Keratinocyte (primary cell): Measurements from ENCODE around the gene GANC. TPM values are rescaled to one million over a fixed set of nuclear protein-coding genes. Genes with fewer than 3 reads are reported as not detected.

ENCODE experiments used
- DNase-seq: peaks from one replicate; pipeline ENCODE4 v3.0.0-alpha.2; 2011; ENCODE audit warnings: low read depth, missing footprints, low spot score
- FAIRE-seq: peaks from 2 replicates; lab custom pipeline; 2011; peaks lifted over from hg19 to GRCh38; lab: Jason Lieb, UNC
- H2AFZ ChIP-seq: 2 replicates; pipeline ENCODE4 v1.6.0; 2012; ENCODE audit warnings: low read length, control low read depth, inconsistent platforms; ENCODE audit not compliant: control insufficient read depth
- H3K27ac ChIP-seq: 2 replicates; pipeline ENCODE4 v1.5.1; 2011; ENCODE audit warnings: low read length; ENCODE audit not compliant: control insufficient read depth, insufficient read depth
- H3K27me3 ChIP-seq: 3 replicates; pipeline ENCODE4 v1.6.0; 2011; ENCODE audit warnings: low read length; ENCODE audit not compliant: control insufficient read depth, insufficient read depth; ENCODE audit errors: extremely low read depth
- H3K36me3 ChIP-seq, 2 experiments: 2 replicates in 1 of 2; 3 replicates in 1 of 2; pipeline ENCODE4 v1.5.1; 2011; ENCODE audit warnings: low read length in 2 of 2, mild to moderate bottlenecking in 1 of 2; ENCODE audit not compliant: control insufficient read depth in 2 of 2, insufficient read depth in 2 of 2; ENCODE audit errors: extremely low read depth in 1 of 2
- H3K4me1 ChIP-seq: 3 replicates; pipeline ENCODE4 v1.5.1; 2011; ENCODE audit warnings: low read length; ENCODE audit not compliant: control insufficient read depth, insufficient read depth; ENCODE audit errors: extremely low read depth
- H3K4me2 ChIP-seq: 3 replicates; pipeline ENCODE4 v1.6.0; 2011; ENCODE audit warnings: low read depth, low read length; ENCODE audit not compliant: control insufficient read depth, insufficient read depth; ENCODE audit errors: extremely low read depth
- H3K4me3 ChIP-seq, 3 experiments: fragments of 200-600 bp in 1 of 3; sonication (generic) in 1 of 3; 2 replicates in 2 of 3; 3 replicates in 1 of 3; pipeline ENCODE4 v1.5.1; 2011 to 2016; ENCODE audit warnings: low read length in 3 of 3, mild to moderate bottlenecking in 3 of 3, control low read depth in 2 of 3, inconsistent platforms in 1 of 3, low read depth in 1 of 3, mixed read lengths in 1 of 3, mixed run types in 1 of 3, moderate library complexity in 1 of 3; ENCODE audit not compliant: control insufficient read depth in 2 of 3, insufficient read depth in 2 of 3; ENCODE audit errors: extremely low read depth in 1 of 3
- H3K79me2 ChIP-seq: 2 replicates; pipeline ENCODE4 v1.6.0; 2012; ENCODE audit warnings: low read length; ENCODE audit not compliant: control insufficient read depth, insufficient read depth
- H3K9ac ChIP-seq: 3 replicates; pipeline ENCODE4 v1.6.0; 2011; ENCODE audit warnings: low read length; ENCODE audit not compliant: control insufficient read depth, insufficient read depth; ENCODE audit errors: extremely low read depth
- H3K9me1 ChIP-seq: 3 replicates; pipeline ENCODE4 v1.6.0; 2011; ENCODE audit warnings: low read length; ENCODE audit not compliant: control insufficient read depth, insufficient read depth; ENCODE audit errors: extremely low read depth
- H3K9me3 ChIP-seq: 2 replicates; pipeline ENCODE4 v1.5.1; 2012; ENCODE audit warnings: low read depth, low read length; ENCODE audit not compliant: control insufficient read depth
- H4K20me1 ChIP-seq: 3 replicates; pipeline ENCODE4 v1.6.0; 2011; ENCODE audit warnings: low read length; ENCODE audit not compliant: control insufficient read depth, insufficient read depth; ENCODE audit errors: extremely low read depth
- EZH2 ChIP-seq: IDR thresholded peaks from one replicate; pipeline ENCODE4 v1.6.1; 2012; ENCODE audit warnings: inconsistent platforms, mild to moderate bottlenecking, low read length, moderate library complexity
- dilution Hi-C: fragments of 300-500 bp; cut with MboI; formaldehyde crosslinking; loops from one replicate; pipeline ENCODE4 v1.7.0; 2020; ENCODE audit warnings: low sequenced_read_pairs; ENCODE audit not compliant: extremely low pct_ligation_motif_present
- polyA plus RNA-seq, 5 experiments: library from polyadenylated mRNA; depleted of rRNA in 3 of 5; stranded (reverse) in 3 of 5; stranded (forward) in 1 of 5; unstranded in 1 of 5; fragments of >200 nt; gene quantifications; 1 replicate in 1 of 5; 2 replicates in 3 of 5; 3 replicates in 1 of 5; pipeline versions ENCODE4 v1.2.1 to v1.2.3, GENCODE V29; 2011 to 2012; ENCODE audit warnings: missing spikeins in 2 of 5, low read depth in 1 of 5, low replicate concordance in 1 of 5
- TF ChIP-seq, protein P1 (sequence below), 3 experiments: IDR thresholded peaks in 1 of 3; conservative IDR thresholded peaks in 1 of 3; optimal IDR thresholded peaks in 1 of 3; 2 replicates in 2 of 3; 3 replicates in 1 of 3; pipeline versions ENCODE3 to v1.5.1; 2011; ENCODE audit warnings: low read length in 3 of 3, mild to moderate bottlenecking in 3 of 3, moderate library complexity in 2 of 3, control low read depth in 1 of 3, inconsistent platforms in 1 of 3; ENCODE audit not compliant: insufficient read depth in 2 of 3; ENCODE audit errors: extremely low read depth in 1 of 3

The GANC gene
- polyA plus RNA-seq, 1 donor (not counting 4 experiments of a cell fraction or from before 2014, with no cell fraction given) = 46.2 TPM

DNA sequence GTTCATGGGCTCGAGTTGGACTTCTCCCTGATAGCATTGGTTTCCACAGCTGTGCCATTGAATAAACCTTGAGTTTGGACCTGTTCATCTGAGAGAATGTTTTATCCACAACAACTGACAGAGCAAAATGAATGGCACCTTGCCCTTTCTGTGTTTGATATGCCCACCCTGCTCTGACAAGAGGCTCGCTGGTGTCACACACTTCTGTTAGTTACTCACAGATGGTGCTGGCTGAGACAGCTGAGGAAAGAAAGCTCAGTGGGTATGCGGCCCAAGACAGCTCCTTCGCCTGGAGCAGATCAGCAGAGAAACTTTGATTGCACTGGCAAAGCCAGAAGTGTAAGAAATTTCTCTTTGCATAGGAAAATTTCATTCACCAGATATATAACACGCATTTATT is 83.8 kb downstream of the GANC start:
- FAIRE-seq (no peak), DNase-seq (no peak)
- no peaks in the 10 kb centered on the region for H3K27me3 ChIP-seq
- TF ChIP-seq EZH2 = no peak
- TF ChIP-seq, protein P1, sequence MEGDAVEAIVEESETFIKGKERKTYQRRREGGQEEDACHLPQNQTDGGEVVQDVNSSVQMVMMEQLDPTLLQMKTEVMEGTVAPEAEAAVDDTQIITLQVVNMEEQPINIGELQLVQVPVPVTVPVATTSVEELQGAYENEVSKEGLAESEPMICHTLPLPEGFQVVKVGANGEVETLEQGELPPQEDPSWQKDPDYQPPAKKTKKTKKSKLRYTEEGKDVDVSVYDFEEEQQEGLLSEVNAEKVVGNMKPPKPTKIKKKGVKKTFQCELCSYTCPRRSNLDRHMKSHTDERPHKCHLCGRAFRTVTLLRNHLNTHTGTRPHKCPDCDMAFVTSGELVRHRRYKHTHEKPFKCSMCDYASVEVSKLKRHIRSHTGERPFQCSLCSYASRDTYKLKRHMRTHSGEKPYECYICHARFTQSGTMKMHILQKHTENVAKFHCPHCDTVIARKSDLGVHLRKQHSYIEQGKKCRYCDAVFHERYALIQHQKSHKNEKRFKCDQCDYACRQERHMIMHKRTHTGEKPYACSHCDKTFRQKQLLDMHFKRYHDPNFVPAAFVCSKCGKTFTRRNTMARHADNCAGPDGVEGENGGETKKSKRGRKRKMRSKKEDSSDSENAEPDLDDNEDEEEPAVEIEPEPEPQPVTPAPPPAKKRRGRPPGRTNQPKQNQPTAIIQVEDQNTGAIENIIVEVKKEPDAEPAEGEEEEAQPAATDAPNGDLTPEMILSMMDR (optimal IDR thresholded peaks at IDR 0.05 in 1 of 3, IDR thresholded peaks at IDR 0.05 in 1 of 3, conservative IDR thresholded peaks at IDR 0.05 in 1 of 3; ENCODE audit: extremely low read depth in 1 of 3, insufficient read depth in 2 of 3, low read length in 3 of 3) = no peak
- H3K79me2 ChIP-seq = no peaks in the 10 kb centered on the region
- H3K9ac ChIP-seq = no peak overlapping the region
- no peaks in the 10 kb centered on the region for H3K9me1 ChIP-seq
- no peaks in the 10 kb centered on the region for H4K20me1 ChIP-seq
- dilution Hi-C loops = no loop called here
- no peak overlapping the region for H3K27ac ChIP-seq
- no peak overlapping the region for H3K4me2 ChIP-seq
- H3K4me1 ChIP-seq = no peaks in the 10 kb centered on the region
- no peak overlapping the region for H3K4me3 ChIP-seq
- no peak overlapping the region for H2AFZ ChIP-seq
- no peaks in the 10 kb centered on the region for H3K9me3 ChIP-seq
- peaks cover 8 to 17% of the 10 kb centered on the region in 2 experiments for H3K36me3 ChIP-seq

- no peak for FAIRE-seq
- no peak overlapping the region for H3K9ac ChIP-seq
- no peak for DNase-seq
- H3K4me1 ChIP-seq = no peaks in the 10 kb centered on the region
- no peak overlapping the region for H3K27ac ChIP-seq
- H3K27me3 ChIP-seq = no peaks in the 10 kb centered on the region
- TF ChIP-seq, protein P1 (optimal IDR thresholded peaks at IDR 0.05 in 1 of 3, IDR thresholded peaks at IDR 0.05 in 1 of 3, conservative IDR thresholded peaks at IDR 0.05 in 1 of 3; ENCODE audit: extremely low read depth in 1 of 3, insufficient read depth in 2 of 3, low read length in 3 of 3) = no peak
- TF ChIP-seq EZH2 = no peak
- no peaks in the 10 kb centered on the region for H3K79me2 ChIP-seq
- dilution Hi-C loops = no loop called here
- H3K4me3 ChIP-seq = no peak overlapping the region
- H3K4me2 ChIP-seq = no peak overlapping the region
- H3K9me3 ChIP-seq = no peaks in the 10 kb centered on the region
- no peak overlapping the region for H2AFZ ChIP-seq
- H3K9me1 ChIP-seq = no peaks in the 10 kb centered on the region
- peaks cover 5 to 9% of the 10 kb centered on the region in 2 experiments for H3K36me3 ChIP-seq
- H4K20me1 ChIP-seq = no peaks in the 10 kb centered on the region
Measured at GRCh38 chr15:42358141-42358540, 85.1 kb downstream of the GANC start.
